ENCODE measurements around the gene ZP3.
"Not testable (repeated sequence)": the region's sequence is repeated elsewhere in the genome, so short reads cannot be mapped to it uniquely, and the experiment has no call there.

ZP3 gene

DNA sequence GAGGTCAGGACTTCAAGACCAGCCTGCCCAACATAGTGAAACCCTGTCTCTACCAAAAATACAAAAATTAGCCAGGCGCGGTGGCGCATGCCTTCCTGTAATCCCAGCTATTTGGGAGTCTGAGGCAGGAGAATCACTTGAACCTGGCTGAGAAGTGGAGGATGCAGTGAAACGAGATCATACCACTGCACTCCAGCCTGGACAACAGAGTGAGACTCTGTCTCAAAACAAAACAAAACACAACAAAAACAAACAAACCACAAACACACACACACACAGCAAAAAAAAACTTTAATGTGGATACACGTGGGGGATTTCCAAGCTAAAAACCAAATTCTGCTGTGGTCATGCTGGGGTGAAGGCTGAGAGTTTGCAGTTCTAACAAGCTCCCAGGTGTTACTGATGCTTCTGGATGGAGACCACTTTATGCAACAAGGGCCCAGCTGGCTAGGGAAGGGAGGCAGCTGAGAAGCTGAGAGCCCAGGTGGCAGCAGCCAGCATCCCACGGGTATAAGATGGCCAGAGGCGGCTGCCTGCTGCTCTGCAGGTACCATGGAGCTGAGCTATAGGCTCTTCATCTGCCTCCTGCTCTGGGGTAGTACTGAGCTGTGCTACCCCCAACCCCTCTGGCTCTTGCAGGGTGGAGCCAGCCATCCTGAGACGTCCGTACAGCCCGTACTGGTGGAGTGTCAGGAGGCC, at the start of gene ZP3:
Gene ZP3, plus strand, starts transcription at position 538 of the 699 bp plus-strand sequence. Its CDS starts 15 bp downstream, at position 553.
- DNase-seq = no peak

DNA sequence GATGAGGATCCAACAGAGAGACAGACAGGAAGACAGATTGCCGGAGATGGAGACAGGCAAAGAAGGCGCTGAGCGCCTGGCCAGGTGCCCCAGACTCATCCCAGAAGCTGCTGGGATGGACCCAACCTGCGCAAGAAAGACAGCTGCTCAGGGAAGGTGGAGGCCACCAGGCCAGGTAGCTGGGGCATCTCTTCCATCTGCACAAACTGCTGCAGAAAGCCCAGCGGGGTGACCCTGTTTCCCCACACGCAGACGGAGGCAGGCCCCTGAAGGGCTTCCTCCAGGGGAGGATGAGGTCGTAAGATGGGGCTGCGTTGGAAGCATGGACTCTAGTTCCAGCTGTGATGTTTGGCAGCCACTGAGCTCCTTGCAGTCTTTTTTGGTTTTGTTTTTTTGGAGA, 49.5 kb upstream of the ZP3 start:
- no peak for DNase-seq

GRCh38 chr7:76377186-76377918, 47.4 kb upstream of the ZP3 start:
- no peak for DNase-seq

DNA sequence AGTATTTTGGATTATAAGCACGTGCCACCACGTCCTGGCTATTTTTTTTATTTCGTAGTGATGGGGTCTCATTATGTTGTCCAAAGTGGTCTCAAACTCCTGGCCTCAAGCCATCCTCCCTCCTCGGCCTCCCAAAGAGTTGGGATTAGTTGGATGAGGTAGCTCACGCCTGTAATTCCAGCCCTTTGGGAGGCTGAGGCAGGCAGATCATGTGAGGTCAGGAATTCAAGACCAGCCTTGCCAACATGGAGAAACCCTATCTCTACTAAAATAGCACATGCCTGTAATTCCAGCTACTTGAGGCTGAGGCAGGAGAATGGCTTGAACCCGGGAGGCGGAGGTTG, 44.2 kb upstream of the ZP3 start:
- DNase-seq = no peak

GRCh38 chr7:76381814-76382213, 42.9 kb upstream of the ZP3 start:
- no peak for DNase-seq

- DNase-seq = no peak
These were observed 41.4 kb upstream of the ZP3 start for GRCh38 chr7:76383089-76383944.

- no peak for DNase-seq
These were observed 38.0 kb upstream of the ZP3 start for GRCh38 chr7:76386691-76387260.

- not testable (repeated sequence) for DNase-seq
These were observed 37.0 kb upstream of the ZP3 start for GRCh38 chr7:76387789-76388188.

- no peak for DNase-seq
These were observed 34.7 kb upstream of the ZP3 start for GRCh38 chr7:76390092-76390491.

GRCh38 chr7:76392531-76393115, 32.1 kb upstream of the ZP3 start:
- DNase-seq = no peak

GRCh38 chr7:76393116-76394031, 31.4 kb upstream of the ZP3 start:
- peak; percentile 85 for DNase-seq

DNA sequence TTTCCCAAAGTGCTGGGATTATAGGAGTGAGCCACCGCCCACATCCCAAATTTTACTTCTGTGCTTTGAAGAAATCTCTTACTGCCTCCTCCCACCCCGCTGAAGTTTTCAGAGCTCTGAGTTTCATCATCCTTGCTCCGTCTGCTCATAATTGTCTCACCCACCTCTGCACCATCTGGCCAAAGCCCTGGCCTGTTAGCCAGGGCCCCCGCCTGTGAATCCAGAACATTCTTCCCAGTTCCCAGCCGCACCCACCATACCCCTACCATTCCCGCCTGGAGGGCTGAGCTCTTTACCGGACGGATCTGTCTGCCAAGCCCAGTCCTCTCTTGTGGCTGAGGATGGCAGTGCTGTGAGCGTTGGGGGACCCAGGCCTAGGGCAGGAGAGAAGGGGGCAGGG, 29.8 kb upstream of the ZP3 start:
- DNase-seq = no peak

- DNase-seq = not testable (repeated sequence)
These were observed 29.2 kb upstream of the ZP3 start for GRCh38 chr7:76395605-76395964.

- no peak for DNase-seq
These were observed 28.6 kb upstream of the ZP3 start for GRCh38 chr7:76395965-76396726.

GRCh38 chr7:76396864-76397263, 27.9 kb upstream of the ZP3 start:
- DNase-seq = no peak

DNA sequence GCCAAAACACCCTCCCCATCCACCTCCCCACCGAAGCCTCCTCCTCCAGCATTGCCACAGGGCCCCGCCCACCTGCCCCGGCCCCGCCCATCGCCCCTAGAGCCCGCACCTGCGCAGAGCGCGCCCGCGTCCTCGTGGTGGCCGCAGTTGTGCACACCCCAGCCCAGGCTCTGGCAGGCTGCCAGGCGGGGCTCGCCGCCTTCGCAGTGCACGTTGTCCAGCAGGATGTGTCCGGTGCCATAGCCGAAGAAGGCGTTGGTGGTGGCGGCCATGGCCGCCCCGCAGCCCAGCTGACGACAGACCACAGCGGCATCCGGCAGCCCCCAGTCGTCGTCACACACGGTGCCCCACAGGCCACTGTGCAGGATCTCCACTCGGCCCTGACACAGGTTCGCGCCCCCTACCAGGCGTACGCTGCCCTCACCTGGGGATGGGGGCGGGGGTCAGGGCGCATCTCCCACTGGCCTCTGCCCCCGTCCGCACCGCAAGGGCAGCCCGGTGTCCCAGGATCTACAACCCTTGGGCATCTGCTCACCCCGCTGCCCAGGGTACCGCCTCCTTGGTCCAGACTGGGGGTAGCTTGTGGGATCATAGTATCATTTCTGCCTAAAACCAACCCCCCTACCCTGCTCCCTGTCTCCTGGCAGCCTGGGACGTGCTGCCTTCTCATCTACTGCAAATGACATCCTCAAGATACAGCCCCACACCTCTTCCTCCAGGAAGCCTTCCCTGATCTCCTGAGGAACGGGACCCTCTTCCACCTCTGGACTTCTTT, 27.2 kb upstream of the ZP3 start:
- DNase-seq = peak; percentile 79

DNA sequence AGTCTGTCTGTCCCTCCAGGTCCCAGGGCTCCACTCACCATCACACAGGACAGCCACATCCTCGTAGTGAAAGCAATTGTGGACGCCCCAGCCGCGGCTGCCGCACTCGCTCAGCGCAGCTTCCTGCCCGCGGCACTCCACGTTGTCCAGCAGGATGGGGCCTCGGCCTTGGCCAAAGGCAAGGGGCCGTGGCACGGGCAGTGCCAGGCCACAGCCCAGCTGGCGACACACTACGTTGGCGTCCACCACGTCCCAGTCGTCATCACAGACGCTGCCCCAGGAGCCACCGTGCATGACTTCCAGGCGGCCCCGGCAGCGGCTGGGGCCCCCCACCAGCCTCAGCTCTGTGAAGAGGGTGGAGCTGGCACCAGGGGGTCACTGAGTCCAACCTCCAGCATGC, 24.5 kb upstream of the ZP3 start:
- no peak for DNase-seq

GRCh38 chr7:76403097-76403496, 21.7 kb upstream of the ZP3 start:
- DNase-seq = not testable (repeated sequence)

GRCh38 chr7:76403780-76404494, 20.8 kb upstream of the ZP3 start:
- DNase-seq = no peak

GRCh38 chr7:76405738-76406137, 19.0 kb upstream of the ZP3 start:
- no peak for DNase-seq

Data from stimulated activated naive CD4-positive, alpha-beta T cell treated with Interleukin-2 at 50 U/mL for 16 hours (primary cell).